Karpas-422 (cell line): ENCODE measurements around the gene FAM53B. TPM values are rescaled to one million over a fixed set of nuclear protein-coding genes. Genes with fewer than 3 reads are reported as not detected.

Source experiments
- DNase-seq: peaks from one replicate; pipeline ENCODE4 v3.0.0-alpha.2; 2015
- H2AFZ ChIP-seq: fragments of 200-600 bp; sonication (generic); 2 replicates; pipeline ENCODE4 v1.6.1; 2014; ENCODE audit warnings: antibody characterized with exemption, low read length, mixed read lengths
- H3K27ac ChIP-seq: fragments of 200-600 bp; sonication (generic); 2 replicates; pipeline ENCODE4 v1.5.1; 2014; ENCODE audit warnings: mild to moderate bottlenecking, low read length, moderate library complexity
- H3K27me3 ChIP-seq: fragments of 200-600 bp; sonication (generic); 2 replicates; pipeline ENCODE4 v1.6.1; 2014; ENCODE audit warnings: low read length, mixed read lengths
- H3K36me3 ChIP-seq: fragments of 200-600 bp; sonication (generic); 2 replicates; pipeline ENCODE4 v1.6.1; 2014; ENCODE audit warnings: low read length, mixed read lengths; ENCODE audit not compliant: insufficient read depth
- H3K4me1 ChIP-seq: fragments of 200-600 bp; sonication (generic); 2 replicates; pipeline ENCODE4 v1.6.1; 2014; ENCODE audit warnings: mild to moderate bottlenecking, low read length, mixed read lengths
- H3K4me2 ChIP-seq: fragments of 200-600 bp; sonication (generic); 2 replicates; pipeline ENCODE4 v1.6.1; 2014; ENCODE audit warnings: low read length, low read depth, mild to moderate bottlenecking; ENCODE audit not compliant: poor library complexity, severe bottlenecking
- H3K4me3 ChIP-seq: fragments of 200-600 bp; sonication (generic); 2 replicates; pipeline ENCODE4 v1.5.1; 2014; ENCODE audit warnings: mild to moderate bottlenecking, antibody characterized with exemption, low read length, mixed read lengths
- H3K79me2 ChIP-seq: fragments of 200-600 bp; sonication (generic); 2 replicates; pipeline ENCODE4 v1.6.1; 2014; ENCODE audit warnings: mild to moderate bottlenecking, low read length, mixed read lengths
- H3K9ac ChIP-seq: fragments of 200-600 bp; sonication (generic); 2 replicates; pipeline ENCODE4 v1.6.0; 2014; ENCODE audit warnings: low read length
- H3K9me2 ChIP-seq: fragments of 200-600 bp; sonication (generic), shearing (Covaris generic); replicated peaks from 2 replicates; pipeline ENCODE4 v1.6.0; 2014; ENCODE audit warnings: mild to moderate bottlenecking, low read length, moderate library complexity; ENCODE audit not compliant: insufficient read depth
- H3K9me3 ChIP-seq: fragments of 300-700, 200-600 bp; sonication (generic); 2 replicates; pipeline ENCODE4 v1.6.1; 2014; ENCODE audit warnings: low read length, mixed read lengths
- H4K20me1 ChIP-seq: fragments of 200-600 bp; sonication (generic); 2 replicates; pipeline ENCODE4 v1.6.1; 2014; ENCODE audit warnings: mild to moderate bottlenecking, antibody characterized with exemption, low read length, low read depth; ENCODE audit not compliant: insufficient read depth
- total RNA-seq: library from RNA; depleted of rRNA; stranded (reverse); fragments of >200 nt; shearing (Covaris generic); gene quantifications from 2 replicates; pipeline ENCODE4 v1.2.3, GENCODE V29; 2014; ENCODE audit warnings: low replicate concordance

Gene FAM53B
- total RNA-seq, 1 experiment from 2014 or later: 72.5 TPM

DNA sequence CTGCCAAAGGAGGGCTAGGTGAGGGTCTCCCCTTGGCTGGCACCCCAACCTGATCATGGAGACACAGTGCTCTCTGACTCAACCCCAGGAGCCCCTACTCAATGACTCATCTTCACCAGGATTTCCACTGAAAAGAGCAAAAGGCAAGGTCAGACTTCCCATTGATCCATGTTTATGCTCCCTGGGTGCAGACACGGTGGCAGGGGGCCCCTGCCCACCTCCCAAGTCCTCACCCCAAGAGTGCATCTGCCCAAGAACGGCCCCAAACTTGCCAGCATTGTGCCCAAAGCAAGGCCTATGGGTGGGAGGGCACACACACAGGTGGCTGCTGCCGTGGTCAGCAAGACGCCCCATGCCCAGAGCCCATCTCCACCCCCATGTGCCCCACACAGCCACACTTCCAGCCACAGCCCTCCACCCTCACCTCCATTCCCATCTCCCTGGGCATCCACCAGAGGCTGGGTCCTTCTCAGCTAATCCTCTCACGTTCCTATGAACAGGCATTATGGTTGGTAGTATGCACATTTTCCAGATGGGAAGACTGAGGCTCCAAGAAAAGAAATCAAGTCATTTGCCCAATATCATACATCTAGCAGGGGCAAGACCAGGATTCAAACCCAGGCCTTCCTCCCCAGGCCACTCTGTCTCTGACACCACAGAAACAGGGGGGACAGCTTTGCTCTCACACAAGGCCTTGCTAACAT, 31.3 kb downstream of the FAM53B start:
- Histone ChIP-seq H3K27ac (no peak overlapping the region), H3K9me3 (no peaks in the 10 kb centered on the region), H3K4me2 (no peak overlapping the region), H4K20me1 (peaks cover 68% of the 10 kb centered on the region), H3K79me2 (peaks cover 100% of the 10 kb centered on the region), H3K9ac (no peak overlapping the region), H2AFZ (no peak overlapping the region), H3K36me3 (peaks cover 16% of the 10 kb centered on the region; the same call in 1 of the 2 replicates), H3K4me3 (no peak overlapping the region), H3K27me3 (no peaks in the 10 kb centered on the region), H3K4me1 (peaks cover 33% of the 10 kb centered on the region), H3K9me2 (no peaks in the 10 kb centered on the region)
- DNase-seq: no peak

DNA sequence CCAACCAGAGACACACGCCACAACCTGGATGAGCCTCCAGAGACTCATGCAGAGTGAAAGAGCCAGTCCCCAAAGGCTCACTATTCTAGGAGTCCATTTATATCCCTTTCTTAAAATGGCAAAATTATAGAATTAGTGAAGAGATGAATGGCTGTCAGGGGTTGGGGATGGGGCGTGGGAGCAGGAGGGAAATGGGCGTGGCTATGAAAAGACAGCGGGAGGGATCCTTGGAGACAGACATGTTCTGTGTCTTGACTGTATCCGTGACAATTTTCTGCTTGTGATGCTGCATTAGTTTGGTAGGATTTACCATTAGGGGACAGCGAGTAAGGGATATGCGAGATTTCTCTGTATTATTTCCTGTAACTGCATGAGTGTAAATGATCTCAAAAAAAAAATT, 33.0 kb downstream of the FAM53B start:
- peaks cover 100% of the 10 kb centered on the region for H3K79me2 ChIP-seq
- no peaks in the 10 kb centered on the region for H3K27me3 ChIP-seq
- H3K27ac ChIP-seq: no peak overlapping the region
- no peaks in the 10 kb centered on the region for H3K9me2 ChIP-seq
- H2AFZ ChIP-seq: no peak overlapping the region
- peaks cover 65% of the 10 kb centered on the region for H4K20me1 ChIP-seq
- peaks cover 23% of the 10 kb centered on the region; the same call in 1 of the 2 replicates for H3K36me3 ChIP-seq
- H3K4me1 ChIP-seq: peaks cover 26% of the 10 kb centered on the region
- no peak for DNase-seq
- no peak overlapping the region for H3K9ac ChIP-seq
- H3K9me3 ChIP-seq: no peaks in the 10 kb centered on the region
- no peak overlapping the region for H3K4me3 ChIP-seq
- H3K4me2 ChIP-seq: no peak overlapping the region

DNA sequence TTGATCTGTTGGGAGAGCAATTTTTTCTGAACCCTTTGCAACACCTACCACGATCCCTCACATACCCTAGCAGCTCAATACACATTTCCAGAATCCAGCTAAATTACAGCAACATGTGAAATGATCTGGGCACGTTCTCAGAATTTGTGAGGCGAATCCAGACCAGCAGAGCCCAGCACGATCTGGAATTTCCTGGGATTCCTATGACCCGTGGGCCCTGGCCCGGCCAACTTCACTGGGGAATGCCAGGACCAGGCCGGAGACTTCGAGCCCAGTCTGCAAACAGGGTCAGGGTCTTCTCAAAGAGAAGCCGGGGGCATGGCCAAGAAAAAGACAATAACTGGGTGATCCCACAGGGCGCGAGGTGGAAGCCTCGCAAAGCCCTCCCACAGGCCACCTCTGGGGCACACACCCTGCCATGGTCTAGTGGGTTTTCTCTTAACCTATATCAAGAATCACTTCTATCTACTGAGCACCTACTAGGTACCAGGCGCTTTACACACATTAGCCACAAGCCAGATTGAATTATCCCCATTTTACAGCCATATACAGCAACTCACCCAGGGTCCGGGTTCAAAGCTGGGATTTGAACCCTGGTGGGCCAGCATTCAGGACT, 33.8 kb downstream of the FAM53B start:
- Histone ChIP-seq H3K4me2 (no peak overlapping the region), H3K9ac (no peak overlapping the region), H4K20me1 (peaks cover 64% of the 10 kb centered on the region), H3K4me1 (peaks cover 25% of the 10 kb centered on the region), H3K36me3 (peaks cover 27% of the 10 kb centered on the region; the same call in 1 of the 2 replicates), H3K9me2 (no peaks in the 10 kb centered on the region), H3K9me3 (no peaks in the 10 kb centered on the region), H3K4me3 (no peak overlapping the region), H3K79me2 (peaks cover 100% of the 10 kb centered on the region), H3K27ac (no peak overlapping the region), H3K27me3 (no peaks in the 10 kb centered on the region), H2AFZ (no peak overlapping the region)
- no peak for DNase-seq

DNA sequence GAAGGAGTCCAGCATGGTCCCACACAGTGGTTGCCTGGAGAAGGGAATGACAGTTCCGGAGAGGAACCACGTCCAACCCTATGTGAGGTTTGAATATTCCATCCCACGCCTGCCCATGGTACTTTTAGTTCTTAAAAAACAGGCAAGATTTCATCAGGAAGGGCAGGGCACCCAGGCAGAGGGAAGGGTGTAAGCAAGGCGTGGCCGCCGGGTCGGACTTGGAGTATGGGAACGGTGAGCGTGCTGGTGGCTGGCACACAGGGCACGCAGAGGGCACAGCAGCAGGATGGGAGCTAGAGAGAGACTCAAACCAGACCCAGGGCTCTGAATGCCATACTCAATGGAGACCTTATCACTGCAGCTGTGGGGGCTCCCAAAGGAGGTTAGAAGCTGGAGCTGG, 34.3 kb downstream of the FAM53B start:
- peaks cover 28% of the 10 kb centered on the region; the same call in 1 of the 2 replicates for H3K36me3 ChIP-seq

DNA sequence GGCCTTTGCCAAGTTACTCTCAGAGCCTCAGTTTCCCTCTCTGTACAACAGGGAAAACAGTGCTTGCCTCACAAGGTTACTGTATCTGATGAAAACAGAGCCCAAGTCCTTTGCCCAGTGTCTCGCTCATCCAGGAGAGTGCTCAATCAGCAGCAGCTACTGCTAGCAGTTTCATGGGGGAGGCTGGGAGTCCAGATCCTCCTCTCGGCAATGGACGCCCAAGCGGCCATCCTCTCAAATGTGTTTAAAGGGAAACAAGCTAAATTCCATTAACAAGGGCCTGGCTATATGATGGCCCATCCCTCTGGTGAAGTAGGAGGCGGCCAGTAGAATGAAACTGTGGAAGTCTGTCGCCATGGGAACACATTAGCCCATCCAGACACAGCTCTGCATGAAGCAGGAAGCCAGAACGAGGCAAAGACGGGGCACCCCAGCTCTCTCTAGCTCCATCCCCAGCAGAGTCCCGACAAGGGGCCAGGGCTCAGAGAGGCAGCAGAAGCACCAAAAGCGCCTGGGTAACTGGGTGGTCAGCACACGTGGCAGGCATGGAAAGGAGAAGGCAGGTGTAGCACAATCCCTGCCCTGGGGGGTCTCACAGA, 35.2 kb downstream of the FAM53B start:
- H3K27ac ChIP-seq: no peak overlapping the region
- H3K9me3 ChIP-seq: no peaks in the 10 kb centered on the region
- no peak for DNase-seq
- peaks cover 30% of the 10 kb centered on the region; the same call in 1 of the 2 replicates for H3K36me3 ChIP-seq
- H3K9me2 ChIP-seq: no peaks in the 10 kb centered on the region
- no peak overlapping the region for H3K4me3 ChIP-seq
- H3K27me3 ChIP-seq: no peaks in the 10 kb centered on the region
- peaks cover 37% of the 10 kb centered on the region for H3K4me1 ChIP-seq
- H2AFZ ChIP-seq: no peak overlapping the region
- H3K4me2 ChIP-seq: no peak overlapping the region
- H3K79me2 ChIP-seq: peaks cover 100% of the 10 kb centered on the region
- peaks cover 64% of the 10 kb centered on the region for H4K20me1 ChIP-seq
- H3K9ac ChIP-seq: no peak overlapping the region

More for the DNA sequence above, 34.3 kb downstream of the FAM53B start:
- Histone ChIP-seq H3K4me2 (no peak overlapping the region), H3K27me3 (no peaks in the 10 kb centered on the region), H2AFZ (no peak overlapping the region), H3K9me3 (no peaks in the 10 kb centered on the region), H3K9me2 (no peaks in the 10 kb centered on the region), H4K20me1 (peaks cover 61% of the 10 kb centered on the region), H3K4me3 (no peak overlapping the region), H3K27ac (no peak overlapping the region), H3K9ac (no peak overlapping the region), H3K79me2 (peaks cover 100% of the 10 kb centered on the region), H3K4me1 (peaks cover 29% of the 10 kb centered on the region)
- no peak for DNase-seq

DNA sequence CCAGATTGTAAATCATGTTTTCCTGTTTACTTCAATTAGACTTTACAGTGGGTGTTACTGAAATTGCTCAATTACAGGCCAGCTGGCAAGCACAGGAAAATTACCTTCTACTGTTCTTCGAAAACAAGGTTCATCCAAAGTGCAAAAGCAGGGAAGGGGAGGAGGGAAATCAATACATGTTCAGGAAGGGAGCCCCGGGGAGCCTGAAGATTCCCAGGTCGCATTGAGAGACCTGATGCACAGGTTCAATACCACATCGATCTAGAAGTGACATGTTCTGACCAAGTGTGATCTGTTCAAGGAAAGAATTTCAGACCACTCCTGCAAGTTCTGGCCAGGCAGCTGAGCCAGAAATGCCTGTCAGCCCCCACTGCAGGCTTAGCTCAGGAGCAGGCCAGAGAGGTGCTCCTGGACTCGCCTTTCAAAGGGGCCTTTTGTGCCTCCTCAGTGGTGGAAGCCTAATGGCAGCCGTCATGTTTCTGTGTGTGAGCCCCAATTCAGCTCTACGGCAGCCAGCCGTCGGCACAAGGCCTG, 35.9 kb downstream of the FAM53B start:
- Histone ChIP-seq H3K9me3 (no peaks in the 10 kb centered on the region), H3K27me3 (no peaks in the 10 kb centered on the region), H3K36me3 (peaks cover 32% of the 10 kb centered on the region; the same call in 1 of the 2 replicates), H3K9ac (no peak overlapping the region), H3K4me3 (no peak overlapping the region), H3K4me1 (peaks cover 44% of the 10 kb centered on the region), H3K79me2 (peaks cover 100% of the 10 kb centered on the region), H4K20me1 (peaks cover 60% of the 10 kb centered on the region), H3K4me2 (no peak overlapping the region), H3K9me2 (no peaks in the 10 kb centered on the region), H3K27ac (no peak overlapping the region), H2AFZ (no peak overlapping the region)
- DNase-seq: no peak

DNA sequence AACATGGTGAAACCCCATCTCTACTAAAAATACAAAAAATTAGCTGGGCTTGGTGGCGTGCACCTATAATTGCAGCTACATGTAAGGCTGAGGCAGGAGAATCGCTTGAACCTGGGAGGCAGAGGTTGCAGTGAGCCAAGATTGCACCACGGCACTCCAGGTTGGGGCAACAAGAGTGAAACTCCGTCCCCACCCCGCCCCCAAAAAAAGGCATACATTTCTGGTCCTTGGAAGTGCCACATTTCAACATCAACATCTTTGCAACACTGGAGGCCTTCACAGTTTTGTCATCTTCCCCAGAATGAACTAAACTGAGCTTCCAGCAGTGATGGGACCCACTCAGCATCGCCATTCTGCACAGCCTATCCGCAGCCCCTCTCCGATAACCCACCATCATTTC, 36.6 kb downstream of the FAM53B start:
- no peak overlapping the region for H2AFZ ChIP-seq
- peaks cover 56% of the 10 kb centered on the region for H4K20me1 ChIP-seq
- no peak overlapping the region for H3K4me2 ChIP-seq
- DNase-seq: no peak
- no peaks in the 10 kb centered on the region for H3K9me2 ChIP-seq
- H3K4me1 ChIP-seq: peaks cover 48% of the 10 kb centered on the region
- peaks cover 100% of the 10 kb centered on the region for H3K79me2 ChIP-seq
- H3K9ac ChIP-seq: no peak overlapping the region
- H3K27me3 ChIP-seq: no peaks in the 10 kb centered on the region
- H3K27ac ChIP-seq: no peak overlapping the region
- peaks cover 37% of the 10 kb centered on the region; the same call in 1 of the 2 replicates for H3K36me3 ChIP-seq
- no peaks in the 10 kb centered on the region for H3K9me3 ChIP-seq
- H3K4me3 ChIP-seq: no peak overlapping the region

DNA sequence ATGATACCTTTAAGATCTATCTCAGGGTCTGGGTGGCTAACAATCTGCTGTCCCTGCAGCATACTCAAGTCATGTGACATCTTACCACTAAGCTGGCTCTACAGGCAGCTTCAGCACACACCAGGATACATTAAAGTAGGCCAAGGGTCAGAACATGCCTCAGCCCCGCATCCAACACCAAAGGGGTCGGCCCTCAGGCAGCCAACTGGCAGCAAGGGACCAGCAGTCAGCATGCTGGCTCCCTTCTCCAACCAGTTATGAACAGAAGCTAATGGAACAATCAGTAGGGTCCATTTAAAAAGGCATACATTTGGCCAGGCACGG, 37.1 kb downstream of the FAM53B start:
- no peak for DNase-seq
- Histone ChIP-seq H3K4me3 (no peak overlapping the region), H3K79me2 (peaks cover 100% of the 10 kb centered on the region), H2AFZ (no peak overlapping the region), H3K36me3 (peaks cover 41% of the 10 kb centered on the region; the same call in 1 of the 2 replicates), H3K9me2 (no peaks in the 10 kb centered on the region), H3K27ac (no peak overlapping the region), H3K9ac (no peak overlapping the region), H3K4me2 (no peak overlapping the region), H3K4me1 (peaks cover 52% of the 10 kb centered on the region), H4K20me1 (peaks cover 56% of the 10 kb centered on the region), H3K27me3 (no peaks in the 10 kb centered on the region), H3K9me3 (no peaks in the 10 kb centered on the region)
